NCI-H1048 (cell line): ENCODE measurements around the gene CDC42SE1.
A peak's percentile ranks its signal among the peaks of the same experiment; 100 is the strongest.
"Not testable (repeated sequence)": the region's sequence is repeated elsewhere in the genome, so short reads cannot be mapped to it uniquely, and the experiment has no call there.

Experiments used
- DNase-seq: peaks from one replicate; lab custom pipeline; 2025; lab: John Stamatoyannopoulos, UW

Gene CDC42SE1

GRCh38 chr1:151059109-151060006, at the start of gene CDC42SE1:
CDC42SE1 (minus strand) TSS chr1:151059622; CDS start chr1:151055730, 3,892 bp downstream.
- peak; percentile 69 for DNase-seq

DNA sequence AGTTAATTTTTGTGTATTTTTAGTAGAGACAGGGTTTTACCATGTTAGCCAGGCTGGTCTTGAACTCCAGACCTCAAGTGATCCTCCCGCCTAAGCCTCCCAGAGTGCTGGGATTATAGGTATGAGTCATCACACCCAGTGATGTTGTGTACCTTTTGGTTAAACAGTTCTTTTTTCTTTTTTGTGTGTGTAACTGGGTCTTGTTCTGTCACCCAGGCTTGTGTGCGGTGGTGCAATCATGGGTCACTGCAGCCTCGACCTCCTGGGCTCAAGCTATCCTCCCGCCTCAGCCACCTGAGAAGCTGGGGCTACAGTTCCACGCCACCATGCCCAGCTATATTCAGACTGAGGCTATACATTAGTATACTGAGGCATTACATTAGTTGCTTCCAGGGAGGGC, 48.9 kb upstream of the CDC42SE1 start:
- DNase-seq, result no peak

GRCh38 chr1:151106894-151107293, 47.5 kb upstream of the CDC42SE1 start:
- DNase-seq, result no peak

DNA sequence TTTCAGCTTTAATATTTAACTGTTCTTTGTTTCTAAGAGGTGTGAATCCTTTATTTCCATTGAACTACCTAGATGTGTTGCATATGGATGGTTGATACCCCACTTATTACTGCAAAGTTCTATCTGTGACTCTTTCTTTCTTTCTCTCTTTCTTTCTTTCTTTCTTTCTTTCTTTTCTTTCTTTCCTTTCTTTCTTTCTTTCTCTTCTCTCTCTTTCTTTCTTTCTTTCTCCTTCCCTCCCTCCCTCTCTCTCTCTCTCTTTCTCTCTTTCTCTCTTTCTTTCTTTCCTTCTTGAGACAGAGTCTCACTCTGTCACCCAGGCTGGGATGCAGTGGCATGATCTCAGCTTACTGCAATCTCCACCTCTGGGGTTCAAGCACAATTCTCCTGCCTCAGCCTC, 45.2 kb upstream of the CDC42SE1 start:
- DNase-seq, result no peak

- no peak for DNase-seq
Observed at GRCh38 chr1:151098126-151098525, 38.7 kb upstream of the CDC42SE1 start.

DNA sequence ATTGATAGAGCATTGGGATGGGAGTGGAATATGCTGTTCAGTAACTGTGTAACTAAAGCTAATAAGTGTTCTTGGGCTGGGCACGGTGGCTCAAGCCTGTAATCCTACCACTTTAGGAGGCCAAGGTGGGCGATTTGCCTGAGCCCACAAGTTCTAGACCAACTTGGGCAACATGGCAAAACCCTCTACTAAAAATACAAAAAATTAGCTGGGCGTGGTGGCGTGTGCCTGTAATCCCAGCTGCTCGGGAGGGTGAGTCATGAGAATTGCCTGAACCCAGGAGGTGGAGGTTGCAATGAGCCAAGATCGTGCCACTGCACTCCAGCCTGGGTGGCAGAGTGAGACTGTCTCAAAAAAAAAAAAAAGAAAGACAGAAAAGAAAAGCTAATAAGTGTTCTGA, 38.0 kb upstream of the CDC42SE1 start:
- not testable (repeated sequence) for DNase-seq

GRCh38 chr1:151085953-151086559, 26.6 kb upstream of the CDC42SE1 start:
- no peak for DNase-seq

DNA sequence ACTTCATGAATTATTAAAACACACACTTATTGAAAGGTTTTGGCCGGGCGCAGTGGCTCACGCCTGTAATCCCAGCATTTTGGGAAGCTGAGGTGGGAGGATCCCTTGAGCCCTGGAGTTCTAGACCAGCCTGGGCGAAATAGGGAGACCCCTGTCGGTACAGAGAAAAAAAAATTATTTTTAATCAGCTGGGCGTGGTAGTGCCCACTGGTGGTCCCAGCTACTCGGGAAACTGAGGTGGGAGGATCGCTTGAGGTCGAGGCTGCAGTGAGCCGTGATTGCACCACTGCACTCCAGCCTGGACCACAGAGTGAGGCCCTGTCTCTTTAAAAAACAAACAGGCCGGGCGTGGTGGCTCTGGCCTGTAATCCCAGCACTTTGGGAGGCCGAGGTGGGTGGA, 12.8 kb upstream of the CDC42SE1 start:
- DNase-seq, result no peak

DNA sequence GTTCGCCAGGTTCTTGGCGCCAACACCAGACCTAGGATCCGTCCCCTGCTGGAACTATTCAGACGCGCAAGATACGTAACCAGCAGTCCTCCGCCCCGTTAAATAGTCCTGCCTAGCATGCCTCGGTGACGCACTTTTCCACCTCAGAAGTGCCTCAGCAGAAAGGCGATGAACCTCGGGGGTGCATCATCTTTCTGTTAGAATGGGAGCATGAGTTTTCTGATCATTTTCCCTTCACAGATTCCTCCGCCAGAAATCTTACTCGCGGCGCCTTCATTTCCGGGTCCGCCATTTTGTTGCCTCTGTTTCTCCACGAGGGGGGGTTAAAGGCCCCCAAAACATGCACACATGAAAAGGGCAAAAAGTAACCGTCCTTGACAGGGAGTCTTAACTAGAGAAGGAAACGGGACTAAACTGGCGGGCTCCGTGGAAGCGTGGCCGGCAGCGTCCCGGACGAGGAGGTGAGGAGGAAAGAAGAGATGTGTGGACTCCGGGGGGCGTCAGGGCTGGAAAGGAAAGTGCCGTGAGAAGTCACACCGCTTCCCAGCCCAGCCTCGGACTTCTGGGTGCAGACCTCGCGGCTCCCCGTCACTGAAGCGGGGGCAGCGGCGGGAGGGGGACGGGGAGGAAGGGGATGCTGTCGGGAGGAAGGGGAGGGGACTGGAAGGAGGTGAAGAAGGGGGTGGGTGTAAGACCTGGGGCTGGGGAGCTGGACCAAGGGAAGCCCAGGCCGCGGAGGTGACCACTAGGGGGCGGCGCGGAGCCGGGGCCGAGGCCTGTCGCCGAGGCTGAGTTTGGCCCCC, 11.3 kb upstream of the CDC42SE1 start, which contains the start of gene GABPB2:
Gene GABPB2 (plus strand): TSS at position 288 of the 803 bp plus-strand sequence. CDS start 17,429 bp downstream, outside the sequence.
- peak; percentile 72 for DNase-seq

DNA sequence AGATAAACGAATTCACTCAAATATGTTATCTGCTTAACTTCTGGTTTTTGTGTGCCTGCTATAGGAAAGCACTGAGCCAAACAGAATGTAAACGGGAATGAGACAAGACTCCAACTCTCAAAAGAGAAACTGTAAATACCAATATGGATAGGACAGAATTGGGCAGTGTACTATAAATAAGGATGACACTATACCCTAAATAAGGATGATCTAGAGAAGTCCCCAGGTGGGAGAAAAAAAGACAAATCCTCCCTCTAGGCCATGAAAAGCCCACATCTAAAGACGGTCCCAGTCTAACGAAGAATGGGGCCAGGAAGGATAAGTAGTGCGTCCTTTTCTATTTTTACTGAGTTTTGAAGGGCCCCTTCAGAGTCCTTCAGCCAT, 9.7 kb upstream of the CDC42SE1 start:
- no peak for DNase-seq

DNA sequence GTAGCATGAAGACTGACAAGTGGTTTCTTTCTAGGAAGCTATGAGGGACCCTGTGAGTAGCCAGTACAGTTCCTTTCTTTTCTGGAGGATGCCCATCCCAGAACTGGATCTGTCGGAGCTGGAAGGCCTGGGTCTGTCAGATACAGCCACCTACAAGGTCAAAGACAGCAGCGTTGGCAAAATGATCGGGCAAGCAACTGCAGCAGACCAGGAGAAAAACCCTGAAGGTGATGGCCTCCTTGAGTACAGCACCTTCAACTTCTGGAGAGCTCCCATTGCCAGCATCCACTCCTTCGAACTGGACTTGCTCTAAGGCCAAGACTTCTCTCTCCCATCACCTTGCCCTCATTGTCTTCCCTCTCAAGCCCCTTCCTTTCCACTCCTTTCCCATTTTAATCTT, 7.8 kb upstream of the CDC42SE1 start:
- no peak for DNase-seq

- no peak for DNase-seq
Observed at GRCh38 chr1:151065089-151065645, 5.7 kb upstream of the CDC42SE1 start.

DNA sequence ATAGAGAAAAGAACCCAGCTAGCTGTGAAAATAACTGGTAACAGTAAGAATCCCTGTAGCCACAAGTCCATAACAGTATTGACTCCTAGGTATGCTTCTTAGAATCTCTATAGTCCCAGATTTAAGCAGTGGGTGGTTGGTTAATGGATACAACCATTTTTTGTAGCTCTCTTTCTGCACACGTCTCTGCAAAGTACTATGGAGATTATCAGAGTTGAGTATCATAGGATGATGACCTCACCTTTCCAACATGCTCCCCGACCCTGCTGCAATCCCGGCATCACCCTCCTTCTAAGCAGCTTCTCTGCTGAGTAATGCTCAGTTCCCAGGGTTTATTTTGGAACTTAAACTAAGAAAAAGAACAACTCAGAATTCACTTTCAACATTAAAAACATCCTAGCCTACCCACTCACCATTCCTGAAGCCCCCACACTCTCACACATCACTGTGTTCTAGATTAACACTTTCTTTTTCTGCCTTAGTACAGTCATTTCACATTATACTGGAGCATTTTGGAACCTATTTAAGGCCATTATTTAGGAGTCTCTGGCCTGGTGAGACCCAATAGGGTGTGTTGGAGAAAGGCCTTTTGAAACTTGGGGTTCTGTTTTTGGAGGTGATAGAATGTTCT, 3.4 kb upstream of the CDC42SE1 start:
- no peak for DNase-seq

GRCh38 chr1:151061704-151062103, 2.3 kb upstream of the CDC42SE1 start:
- no peak for DNase-seq

DNA sequence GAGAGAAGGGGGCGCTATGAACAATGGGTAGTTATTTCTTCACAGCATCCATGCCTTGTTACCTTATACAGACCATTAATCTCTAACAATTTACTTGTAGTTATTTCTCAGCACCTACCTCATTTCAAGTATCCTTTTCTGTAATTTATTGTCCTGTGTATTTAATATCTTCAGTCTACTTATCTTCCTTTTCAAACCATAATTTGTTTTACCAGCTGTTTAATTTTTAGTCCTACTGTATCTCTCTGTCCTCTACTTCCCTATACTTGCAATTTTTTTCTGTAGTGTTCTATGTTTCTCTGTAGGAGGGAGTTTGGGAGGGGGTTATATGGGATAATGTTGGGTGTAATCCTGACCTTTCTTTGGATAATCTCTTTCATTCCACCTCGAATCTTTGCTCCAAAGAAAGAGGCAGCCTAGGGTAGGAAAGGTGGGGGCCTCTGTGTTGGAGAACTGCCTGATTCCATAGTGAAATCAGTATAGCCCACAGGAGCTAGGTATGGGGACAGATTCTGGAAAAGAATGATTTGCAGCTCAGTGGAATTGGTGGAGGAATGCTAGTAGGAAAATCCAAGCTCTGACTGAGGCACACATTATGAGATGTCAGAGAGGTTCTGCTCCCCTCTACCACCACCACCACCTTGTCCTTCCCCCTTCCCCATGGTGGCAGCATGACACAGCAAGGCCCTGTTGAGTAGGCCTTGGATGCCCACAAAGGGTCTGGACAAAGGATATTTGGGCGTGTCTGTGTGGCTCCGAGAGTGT, 1.4 kb upstream of the CDC42SE1 start:
- no peak for DNase-seq

DNA sequence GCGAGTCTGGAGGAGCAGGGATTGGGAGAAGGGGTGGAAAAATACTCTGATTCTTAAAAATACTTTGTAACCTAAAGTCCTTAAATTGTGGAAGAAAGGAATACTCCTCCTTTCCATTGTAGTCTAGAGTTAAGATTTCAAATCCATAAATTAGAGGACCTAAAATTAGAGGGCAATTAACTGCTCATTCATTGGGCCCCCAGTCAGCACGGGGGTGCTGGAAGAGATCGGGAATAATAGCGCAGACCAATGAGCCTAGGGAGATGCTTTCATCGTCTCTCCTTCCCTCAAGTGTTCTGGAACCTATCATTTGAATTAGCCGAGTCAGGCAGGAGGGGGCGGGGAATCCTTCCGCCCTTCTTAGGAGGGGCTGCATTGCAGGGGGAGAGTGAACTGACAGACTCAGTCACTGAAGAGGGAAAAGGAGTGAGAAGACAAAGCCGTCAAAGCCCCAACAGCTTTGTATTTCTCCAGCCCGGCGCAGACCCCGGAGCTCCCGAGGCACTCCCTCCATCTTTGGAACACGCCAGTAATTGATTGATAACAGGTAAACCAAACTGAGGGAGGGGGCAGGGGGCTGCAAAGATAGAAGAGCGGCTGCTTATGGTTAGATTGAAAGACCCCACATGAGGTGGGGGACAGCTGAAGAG, 710 bp upstream of the CDC42SE1 start, which contains the start of gene MLLT11:
Gene MLLT11 (plus strand): TSS at position 391 of the 650 bp plus-strand sequence. CDS start 6,828 bp downstream, outside the sequence.
- no peak for DNase-seq

GRCh38 chr1:151058692-151059091, 730 bp downstream of the CDC42SE1 start:
- peak; percentile 59 for DNase-seq

DNA sequence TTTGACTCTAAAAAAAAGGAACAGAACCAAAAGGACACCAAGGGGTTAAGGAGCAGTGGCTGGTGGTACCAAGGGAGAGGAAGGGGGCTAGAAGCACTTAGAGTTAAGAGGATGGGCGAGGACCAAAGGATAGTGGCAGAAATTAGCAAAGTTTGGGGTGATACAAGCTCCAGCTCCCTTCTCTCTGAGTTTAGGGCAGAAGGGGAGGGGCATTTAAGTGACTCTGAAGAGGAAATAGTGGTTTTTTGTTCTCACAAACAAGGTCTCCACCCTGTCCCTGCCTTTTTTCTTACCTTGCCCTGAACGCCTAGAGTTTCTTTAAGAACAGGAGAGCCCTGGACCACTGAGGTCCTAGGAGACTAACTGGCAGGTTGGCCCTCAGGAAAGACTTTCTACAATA, 3.3 kb downstream of the CDC42SE1 start:
- DNase-seq, result no peak

DNA sequence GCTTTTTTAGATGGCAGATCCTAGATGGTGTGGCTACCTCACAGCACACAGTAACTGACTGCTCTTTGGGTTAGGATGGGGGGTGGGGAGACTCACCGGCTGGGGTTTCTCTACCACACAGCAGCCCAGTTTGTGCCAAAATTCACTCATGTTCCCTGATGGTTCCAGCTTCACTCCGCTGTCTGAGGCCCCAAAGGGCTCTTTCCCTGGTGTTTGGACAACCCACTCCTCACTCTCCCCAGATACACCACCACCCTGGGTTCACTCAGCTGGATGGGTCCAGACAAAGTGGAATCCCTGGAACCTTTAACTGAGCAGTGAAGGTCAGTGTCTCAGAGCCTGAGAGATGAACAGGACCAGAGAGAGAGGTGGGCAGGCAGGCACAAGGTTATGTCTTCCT, 3.8 kb downstream of the CDC42SE1 start:
- DNase-seq, result no peak

DNA sequence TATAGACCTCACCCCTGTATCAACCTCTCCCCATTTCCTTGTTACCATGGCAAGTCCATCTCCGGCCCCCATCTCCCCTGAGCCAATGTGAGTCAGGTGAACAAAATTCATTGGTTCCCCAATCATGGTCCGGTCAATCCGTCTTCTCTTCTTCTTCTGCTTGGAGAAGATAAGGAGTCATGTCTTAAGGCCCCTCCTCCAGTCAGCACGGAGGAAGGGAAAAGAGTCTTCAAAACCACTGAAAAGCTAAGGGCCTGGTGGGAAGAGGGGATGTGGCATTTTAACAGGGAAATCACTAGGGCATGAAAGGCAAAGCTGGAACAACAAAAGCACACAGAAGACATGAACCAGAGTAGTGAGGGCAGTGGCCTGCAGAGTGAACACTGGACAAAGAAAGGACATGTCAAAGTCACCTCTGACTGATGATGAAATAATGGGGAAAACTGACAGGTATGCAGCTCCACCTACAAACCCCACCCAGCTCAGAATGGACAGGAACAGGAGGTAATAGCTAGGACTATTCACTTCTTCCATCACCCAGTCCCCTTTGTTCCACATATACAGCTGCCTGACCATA, 4.4 kb downstream of the CDC42SE1 start:
- DNase-seq, result no peak
